ENCODE results near the gene KRT25.

Gene KRT25

GRCh38 chr17:40755231-40755630 lies at the start of gene KRT25:
Gene KRT25, minus strand, starts transcription at chr17:40755331. Its CDS starts 60 bp downstream, at chr17:40755271.
- Histone ChIP-seq H3K4me3 (ENCODE audit: low read depth, low read length, poor library complexity, severe bottlenecking) (no peak within 1 kb of the TSS), H3K36me3 (ENCODE audit: insufficient read depth, low read length) (no peaks in the 10 kb centered on the region; the same call in 1 of the 2 replicates), H3K4me2 (ENCODE audit: low read length) (no peak within 1 kb of the TSS), H2AFZ (ENCODE audit: low read length) (no peak within 1 kb of the TSS), H3F3A (ENCODE audit: insufficient read depth, low read length) (no peaks in the 10 kb centered on the region), H3K27ac (ENCODE audit: low read depth, low read length, poor library complexity, severe bottlenecking) (no peak within 1 kb of the TSS), H3K79me2 (ENCODE audit: insufficient read depth, low read length) (no peaks in the 10 kb centered on the region), H3K4me1 (ENCODE audit: insufficient read depth, low read length, severe bottlenecking) (no peaks in the 10 kb centered on the region), H3K9ac (ENCODE audit: low read length) (no peak within 1 kb of the TSS), H4K20me1 (ENCODE audit: insufficient read depth, low read length) (no peaks in the 10 kb centered on the region), H3K9me3 (ENCODE audit: low read length) (peaks cover 3% of the 10 kb centered on the region; the same call in 1 of the 2 replicates), H3K9me2 (ENCODE audit: low read depth, low read length) (no peaks in the 10 kb centered on the region), H3K27me3 (ENCODE audit: insufficient read depth, low read length) (peaks cover 9% of the 10 kb centered on the region)
- TF ChIP-seq EZH2 (IDR thresholded peaks at IDR 0.05; ENCODE audit: borderline replicate concordance, low read length) (no peak), CTCF (IDR thresholded peaks at IDR 0.05; ENCODE audit: low read length) (no peak)

GRCh38 chr17:40803617-40804082 lies 48.5 kb upstream of the KRT25 start:
- Histone ChIP-seq H3K4me3 (ENCODE audit: low read depth, low read length, poor library complexity, severe bottlenecking) (no peak overlapping the region), H3K4me1 (ENCODE audit: insufficient read depth, low read length, severe bottlenecking) (no peaks in the 10 kb centered on the region), H4K20me1 (ENCODE audit: insufficient read depth, low read length) (no peaks in the 10 kb centered on the region), H3K27me3 (ENCODE audit: insufficient read depth, low read length) (peaks cover 11% of the 10 kb centered on the region), H3F3A (ENCODE audit: insufficient read depth, low read length) (no peaks in the 10 kb centered on the region), H2AFZ (ENCODE audit: low read length) (no peak overlapping the region), H3K9ac (ENCODE audit: low read length) (no peak overlapping the region), H3K36me3 (ENCODE audit: insufficient read depth, low read length) (no peaks in the 10 kb centered on the region), H3K9me2 (ENCODE audit: low read depth, low read length) (no peaks in the 10 kb centered on the region), H3K79me2 (ENCODE audit: insufficient read depth, low read length) (no peaks in the 10 kb centered on the region), H3K4me2 (ENCODE audit: low read length) (no peak overlapping the region), H3K27ac (ENCODE audit: low read depth, low read length, poor library complexity, severe bottlenecking) (no peak overlapping the region), H3K9me3 (ENCODE audit: low read length) (no peaks in the 10 kb centered on the region)
- TF ChIP-seq EZH2 (IDR thresholded peaks at IDR 0.05; ENCODE audit: borderline replicate concordance, low read length) (no peak), CTCF (IDR thresholded peaks at IDR 0.05; ENCODE audit: low read length) (peak; percentile 87)

- no peaks in the 10 kb centered on the region for H3K9me2 ChIP-seq (ENCODE audit: low read depth, low read length)
- no peaks in the 10 kb centered on the region for H3K4me1 ChIP-seq (ENCODE audit: insufficient read depth, low read length, severe bottlenecking)
- H4K20me1 ChIP-seq (ENCODE audit: insufficient read depth, low read length) = no peaks in the 10 kb centered on the region
- no peaks in the 10 kb centered on the region for H3K79me2 ChIP-seq (ENCODE audit: insufficient read depth, low read length)
- H3K27ac ChIP-seq (ENCODE audit: low read depth, low read length, poor library complexity, severe bottlenecking) = no peak overlapping the region
- no peak overlapping the region for H3K4me2 ChIP-seq (ENCODE audit: low read length)
- no peaks in the 10 kb centered on the region for H3K36me3 ChIP-seq (ENCODE audit: insufficient read depth, low read length)
- H2AFZ ChIP-seq (ENCODE audit: low read length) = no peak overlapping the region
- H3K9ac ChIP-seq (ENCODE audit: low read length) = no peak overlapping the region
- no peak for TF ChIP-seq CTCF (IDR thresholded peaks at IDR 0.05; ENCODE audit: low read length)
- no peak for TF ChIP-seq EZH2 (IDR thresholded peaks at IDR 0.05; ENCODE audit: borderline replicate concordance, low read length)
- no peaks in the 10 kb centered on the region for H3K9me3 ChIP-seq (ENCODE audit: low read length)
- no peaks in the 10 kb centered on the region for H3F3A ChIP-seq (ENCODE audit: insufficient read depth, low read length)
- no peak overlapping the region for H3K4me3 ChIP-seq (ENCODE audit: low read depth, low read length, poor library complexity, severe bottlenecking)
- H3K27me3 ChIP-seq (ENCODE audit: insufficient read depth, low read length) = peaks cover 8% of the 10 kb centered on the region
Observed at GRCh38 chr17:40801157-40801556, 46.0 kb upstream of the KRT25 start.

Measured in OCI-LY1 (cell line).